GM12892 (cell line): ENCODE measurements around the gene ADPRHL1.
A peak's percentile ranks its signal among the peaks of the same experiment; 100 is the strongest.

Experiments
- DNase-seq: peaks from one replicate; pipeline ENCODE4 v3.0.0; 2011; ENCODE audit not compliant: insufficient read length
- FAIRE-seq: peaks from 2 replicates; lab custom pipeline; 2011; peaks lifted over from hg19 to GRCh38; lab: Jason Lieb, UNC
- POLR2A ChIP-seq: IDR thresholded peaks from 2 replicates; pipeline ENCODE4 v1.6.1; 2011; ENCODE audit warnings: low read depth, low read length, control low read depth
- POLR2AphosphoS5 ChIP-seq: IDR thresholded peaks from 2 replicates; pipeline ENCODE4 v1.6.1; 2011; ENCODE audit warnings: low read depth, low read length, control low read depth
- TAF1 ChIP-seq: IDR thresholded peaks from 2 replicates; pipeline ENCODE4 v1.6.1; 2011; ENCODE audit warnings: low read depth, mild to moderate bottlenecking, control low read depth, low read length, borderline replicate concordance

The ADPRHL1 gene

DNA sequence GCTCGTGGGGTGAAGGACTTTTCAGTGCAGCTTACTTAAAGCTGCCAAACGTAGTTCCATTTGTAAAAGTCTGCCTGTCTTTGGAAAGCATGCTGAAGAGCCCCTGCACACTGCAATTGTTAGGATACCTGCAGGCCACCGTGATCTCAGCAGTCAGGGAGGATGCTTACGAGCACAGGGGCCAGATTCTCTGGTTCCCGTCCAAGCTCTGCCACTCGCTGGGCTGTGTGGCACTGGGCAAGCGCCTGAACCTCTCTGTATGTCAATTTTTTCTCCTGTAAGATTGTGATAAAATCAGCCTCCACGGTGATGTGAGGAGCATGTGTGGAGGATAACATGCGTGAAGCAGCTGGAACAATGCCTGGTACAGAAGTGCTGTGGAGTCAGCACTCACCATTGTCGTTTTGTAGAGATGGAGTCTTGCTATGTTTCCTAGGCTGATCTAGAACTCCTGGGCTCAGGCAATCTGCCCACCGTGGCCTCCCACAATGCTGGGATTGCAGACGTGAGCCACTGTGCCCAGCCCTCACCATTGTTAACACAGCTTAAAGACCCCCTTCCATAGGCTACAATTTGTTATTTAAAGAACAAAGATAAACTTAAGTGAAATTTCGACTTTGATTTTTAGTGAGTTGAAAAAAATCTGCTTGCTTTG, 3.5 kb downstream of the ADPRHL1 start:
- peak; percentile 56 for FAIRE-seq
- TF ChIP-seq POLR2AphosphoS5 (no peak), TAF1 (no peak)
- no peak for DNase-seq

GRCh38 chr13:113448885-113449692, 4.2 kb downstream of the ADPRHL1 start:
- FAIRE-seq, result peak; percentile 98
- peak; percentile 78; the same call in 1 of the 2 replicates for TF ChIP-seq POLR2A
- TF ChIP-seq TAF1, result peak; percentile 57; the same call in 1 of the 2 replicates
- peak; percentile 49; the same call in 1 of the 2 replicates for TF ChIP-seq POLR2AphosphoS5
- no peak for DNase-seq

GRCh38 chr13:113448545-113448884, 4.8 kb downstream of the ADPRHL1 start:
- TF ChIP-seq TAF1 (no peak), POLR2AphosphoS5 (no peak), POLR2A (no peak)
- FAIRE-seq, result no peak
- no peak for DNase-seq

- FAIRE-seq (no peak), DNase-seq (no peak)
- TF ChIP-seq TAF1 (no peak), POLR2A (no peak), POLR2AphosphoS5 (no peak)
Observed at GRCh38 chr13:113447596-113447995, 5.7 kb downstream of the ADPRHL1 start.

GRCh38 chr13:113446488-113446854, 6.8 kb downstream of the ADPRHL1 start:
- DNase-seq, result no peak
- no peak for TF ChIP-seq POLR2A
- no peak for TF ChIP-seq TAF1
- no peak for TF ChIP-seq POLR2AphosphoS5
- peak; percentile 69 for FAIRE-seq

GRCh38 chr13:113445791-113446487, 7.3 kb downstream of the ADPRHL1 start:
- FAIRE-seq (no peak), DNase-seq (no peak)
- no peak for TF ChIP-seq TAF1
- TF ChIP-seq POLR2A, result peak; percentile 53; the same call in 1 of the 2 replicates
- TF ChIP-seq POLR2AphosphoS5, result no peak

- DNase-seq, result no peak
- FAIRE-seq, result no peak
- no peak for TF ChIP-seq TAF1
- no peak for TF ChIP-seq POLR2A
- TF ChIP-seq POLR2AphosphoS5, result no peak
Observed at GRCh38 chr13:113443991-113444390, 9.3 kb downstream of the ADPRHL1 start.

- TF ChIP-seq POLR2A, result no peak
- no peak for TF ChIP-seq POLR2AphosphoS5
- TF ChIP-seq TAF1, result no peak
- FAIRE-seq (no peak), DNase-seq (no peak)
Observed at GRCh38 chr13:113442985-113443362, 10.3 kb downstream of the ADPRHL1 start.

GRCh38 chr13:113442354-113442984, 10.8 kb downstream of the ADPRHL1 start:
- no peak for TF ChIP-seq POLR2AphosphoS5
- no peak for TF ChIP-seq TAF1
- TF ChIP-seq POLR2A, result no peak
- no peak for FAIRE-seq
- DNase-seq, result no peak

GRCh38 chr13:113441661-113442060, 11.6 kb downstream of the ADPRHL1 start:
- FAIRE-seq (no peak), DNase-seq (no peak)
- no peak for TF ChIP-seq POLR2A
- TF ChIP-seq POLR2AphosphoS5, result no peak
- TF ChIP-seq TAF1, result no peak
